ENCODE measurements around the gene PDX1. TPM values are rescaled to one million over a fixed set of nuclear protein-coding genes. Genes with fewer than 3 reads are reported as not detected.

The PDX1 gene
- polyA plus RNA-seq, 3 donors: not detected

- Histone ChIP-seq H3K36me3 (replicated peaks in 1 of 2; ENCODE audit: control insufficient read depth in 1 of 2, insufficient read depth in 2 of 2, low read length in 2 of 2) (no peaks in the 10 kb centered on the region), H3K27me3 (ENCODE audit: control insufficient read depth in 2 of 2, insufficient read depth in 2 of 2, low read length in 2 of 2) (peaks cover 97 to 98% of the 10 kb centered on the region in 2 donors), H3K27ac (ENCODE audit: low read depth in 1 of 2, low read length in 2 of 2) (no peak overlapping the region), H2AFZ (ENCODE audit: insufficient read depth, low read depth, low read length, poor library complexity, severe bottlenecking) (no peak overlapping the region), H3K4me3 (replicated peaks in 1 of 3; ENCODE audit: low read depth in 2 of 3, low read length in 3 of 3) (no peak overlapping the region), H3K4me2 (replicated peaks; ENCODE audit: extremely low read depth, low read length, poor library complexity, severe bottlenecking) (no peak overlapping the region), H3K79me2 (ENCODE audit: insufficient read depth, low read length) (no peaks in the 10 kb centered on the region), H4K20me1 (ENCODE audit: insufficient read depth, low read length) (no peaks in the 10 kb centered on the region), H3K4me1 (ENCODE audit: control insufficient read depth in 1 of 2, insufficient read depth in 2 of 2, low read length in 2 of 2) (peaks cover 3 to 12% of the 10 kb centered on the region in 2 donors), H3K9ac (ENCODE audit: insufficient read depth, low read length, poor library complexity, severe bottlenecking) (no peak overlapping the region), H3K9me3 (replicated peaks in 1 of 2; ENCODE audit: control insufficient read depth in 1 of 2, insufficient read depth in 1 of 2, low read length in 2 of 2) (peaks cover 0 to 43% of the 10 kb centered on the region in 2 donors)
- Mint-ChIP-seq H3K9me3 (peaks cover 0 to 26% (median 8%) of the 10 kb centered on the region in 7 donors), H3K36me3 (peaks cover 0 to 3% of the 10 kb centered on the region in 2 donors), H3K4me3 (peak overlapping the region in 1 of 2 donors; percentile 85), H3K27me3 (ENCODE audit: low read depth in 3 of 3) (peaks cover 97 to 99% (median 99%) of the 10 kb centered on the region in 3 donors), H3K27ac (no peak overlapping the region), H3K4me1 (peaks cover 26% of the 10 kb centered on the region)
- intact Hi-C loops (cut with micrococcal nuclease): no loop called here
- DNase-seq: no peak
- TF ChIP-seq CTCF (IDR thresholded peaks at IDR 0.05): no peak
- WGBS (ENCODE audit: insufficient coverage): 7% methylated on average over 3 of the region's 7 CpGs
Observed at GRCh38 chr13:27969866-27970229, 50.0 kb downstream of the PDX1 start.

DNA sequence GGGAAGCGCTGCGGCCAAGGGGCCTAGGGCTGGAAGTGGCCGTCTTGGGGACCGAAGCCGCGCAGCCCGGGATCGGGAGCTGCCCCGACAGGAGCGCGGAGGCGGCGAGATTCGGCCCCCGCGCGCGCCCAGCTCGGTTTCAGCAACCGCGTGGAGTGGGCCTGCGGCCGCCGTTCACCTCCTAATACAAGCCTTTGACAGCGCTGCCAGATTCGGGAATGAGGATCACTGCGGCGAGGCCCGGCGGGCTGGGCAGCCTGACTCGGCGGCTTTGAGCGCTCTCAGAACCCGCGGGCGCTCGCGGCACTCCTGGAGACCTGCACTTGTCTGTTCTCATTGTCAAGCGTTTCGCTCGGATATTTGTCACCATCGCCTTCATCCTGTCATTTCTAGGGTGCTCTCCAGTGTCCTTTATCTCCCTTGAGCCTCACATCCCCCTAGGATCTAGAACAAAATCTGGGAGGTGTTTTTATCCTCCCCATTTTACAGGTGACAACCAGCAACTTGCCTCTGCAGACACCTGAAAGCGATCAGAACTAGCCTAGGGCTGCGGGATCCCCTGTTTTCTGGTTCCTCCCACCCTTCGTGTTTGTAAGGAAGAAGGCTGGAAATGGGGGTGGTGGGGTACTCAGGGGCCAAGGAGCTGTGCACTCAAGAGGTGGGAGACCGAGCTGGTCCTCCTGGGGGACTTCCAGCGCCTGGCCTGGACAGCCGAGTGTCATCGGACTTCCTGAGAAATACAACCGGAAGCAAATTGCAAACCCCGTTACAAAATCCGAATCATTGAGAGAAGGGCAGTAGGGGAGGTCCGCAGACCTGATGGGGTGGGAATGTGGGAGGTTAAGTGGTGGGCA, 50.8 kb downstream of the PDX1 start:
- H3K79me2 ChIP-seq (ENCODE audit: insufficient read depth, low read length): no peaks in the 10 kb centered on the region
- Mint-ChIP-seq H3K36me3 (peaks cover 0 to 3% of the 10 kb centered on the region in 2 donors), H3K9me3 (peaks cover 0 to 20% (median 8%) of the 10 kb centered on the region in 7 donors), H3K27me3 (ENCODE audit: low read depth in 3 of 3) (peaks cover 97 to 99% (median 99%) of the 10 kb centered on the region in 3 donors), H3K27ac (no peak overlapping the region), H3K4me3 (peak overlapping the region in 1 of 2 donors; percentile 80), H3K4me1 (peaks cover 30% of the 10 kb centered on the region)
- intact Hi-C loops (cut with micrococcal nuclease): no loop called here
- no peak overlapping the region for H3K4me3 ChIP-seq (replicated peaks in 1 of 3; ENCODE audit: low read depth in 2 of 3, low read length in 3 of 3)
- H3K36me3 ChIP-seq (replicated peaks in 1 of 2; ENCODE audit: control insufficient read depth in 1 of 2, insufficient read depth in 2 of 2, low read length in 2 of 2): no peaks in the 10 kb centered on the region
- H3K4me2 ChIP-seq (replicated peaks; ENCODE audit: extremely low read depth, low read length, poor library complexity, severe bottlenecking): no peak overlapping the region
- H4K20me1 ChIP-seq (ENCODE audit: insufficient read depth, low read length): no peaks in the 10 kb centered on the region
- H3K27me3 ChIP-seq (ENCODE audit: control insufficient read depth in 2 of 2, insufficient read depth in 2 of 2, low read length in 2 of 2): peaks cover 96 to 98% of the 10 kb centered on the region in 2 donors
- H3K9me3 ChIP-seq (replicated peaks in 1 of 2; ENCODE audit: control insufficient read depth in 1 of 2, insufficient read depth in 1 of 2, low read length in 2 of 2): peaks cover 0 to 43% of the 10 kb centered on the region in 2 donors
- WGBS (ENCODE audit: insufficient coverage): 7% methylated on average over 42 of the region's 53 CpGs
- TF ChIP-seq CTCF (IDR thresholded peaks at IDR 0.05): no peak
- no peak overlapping the region for H3K9ac ChIP-seq (ENCODE audit: insufficient read depth, low read length, poor library complexity, severe bottlenecking)
- H3K4me1 ChIP-seq (ENCODE audit: control insufficient read depth in 1 of 2, insufficient read depth in 2 of 2, low read length in 2 of 2): peaks cover 3 to 12% of the 10 kb centered on the region in 2 donors
- DNase-seq: no peak
- H3K27ac ChIP-seq (ENCODE audit: low read depth in 1 of 2, low read length in 2 of 2): no peak overlapping the region
- H2AFZ ChIP-seq (ENCODE audit: insufficient read depth, low read depth, low read length, poor library complexity, severe bottlenecking): no peak overlapping the region
